Measurements from ENCODE around the gene FGF11.

The FGF11 gene
- total RNA-seq = 0.24 to 1.1 (median 0.65) reads per million in 4 donors

- no peak for DNase-seq
Observed at GRCh38 chr17:7439462-7440112, at the start of gene FGF11. Gene FGF11, plus strand, starts transcription at chr17:7439512. Its CDS starts 109 bp downstream, at chr17:7439621.

- DNase-seq = no peak
Observed at GRCh38 chr17:7389924-7390910, 49.1 kb upstream of the FGF11 start.

- no peak for DNase-seq
Observed at GRCh38 chr17:7391307-7391706, 48.0 kb upstream of the FGF11 start.

- DNase-seq = no peak
Observed at GRCh38 chr17:7392696-7393612, 46.4 kb upstream of the FGF11 start.

GRCh38 chr17:7393613-7394451 lies 45.5 kb upstream of the FGF11 start:
- DNase-seq = peak; percentile 60 to 74 (median 68)

- peak; percentile 67 to 81 (median 72) for DNase-seq
Observed at GRCh38 chr17:7394452-7395191, 44.7 kb upstream of the FGF11 start, which contains the start of gene PLSCR3. Gene PLSCR3, minus strand, starts transcription at chr17:7394525. Its CDS starts 415 bp downstream, at chr17:7394110.

- no peak for DNase-seq
Observed at GRCh38 chr17:7396147-7396546, 43.2 kb upstream of the FGF11 start.

GRCh38 chr17:7398612-7399011 lies 40.7 kb upstream of the FGF11 start:
- no peak for DNase-seq

- DNase-seq = no peak
Observed at GRCh38 chr17:7403043-7403726, 36.1 kb upstream of the FGF11 start.

GRCh38 chr17:7403727-7403976 lies 35.7 kb upstream of the FGF11 start:
- DNase-seq = no peak

- peak; percentile 92 to 99 (median 96) for DNase-seq
Observed at GRCh38 chr17:7403977-7404736, 35.2 kb upstream of the FGF11 start, which contains the start of gene TMEM256. Gene TMEM256, minus strand, starts transcription at chr17:7404097. Its CDS starts 13 bp downstream, at chr17:7404084.

- DNase-seq = peak in 3 of 5 donors; percentile 63 to 78 (median 69)
Observed at GRCh38 chr17:7404737-7405349, 34.5 kb upstream of the FGF11 start.

- no peak for DNase-seq
Observed at GRCh38 chr17:7405350-7406234, 33.7 kb upstream of the FGF11 start.

- no peak for DNase-seq
Observed at GRCh38 chr17:7406235-7406825, 33.0 kb upstream of the FGF11 start.

- no peak for DNase-seq
Observed at GRCh38 chr17:7407082-7407481, 32.2 kb upstream of the FGF11 start.

- no peak for DNase-seq
Observed at GRCh38 chr17:7407485-7408251, 31.6 kb upstream of the FGF11 start, which contains the start of gene NLGN2. Gene NLGN2, plus strand, starts transcription at chr17:7407845. Its CDS starts 411 bp downstream, at chr17:7408256.
